GM21515 (cell line): ENCODE results near the gene UBE2C.
A peak's percentile ranks its signal among the peaks of the same experiment; 100 is the strongest.
"Not testable (repeated sequence)": the region's sequence is repeated elsewhere in the genome, so short reads cannot be mapped to it uniquely, and the experiment has no call there.

Experiments
- ATAC-seq: cut with Tn5 transposase; IDR thresholded peaks from one replicate; pipeline ENCODE4 v1.9.1; 2021; ENCODE audit not compliant: unreplicated experiment

Gene UBE2C

GRCh38 chr20:45812157-45813005 is at the start of gene UBE2C:
Gene UBE2C, plus strand, starts transcription at chr20:45812644. Its CDS starts 52 bp downstream, at chr20:45812696.
- ATAC-seq: peak; percentile 94

DNA sequence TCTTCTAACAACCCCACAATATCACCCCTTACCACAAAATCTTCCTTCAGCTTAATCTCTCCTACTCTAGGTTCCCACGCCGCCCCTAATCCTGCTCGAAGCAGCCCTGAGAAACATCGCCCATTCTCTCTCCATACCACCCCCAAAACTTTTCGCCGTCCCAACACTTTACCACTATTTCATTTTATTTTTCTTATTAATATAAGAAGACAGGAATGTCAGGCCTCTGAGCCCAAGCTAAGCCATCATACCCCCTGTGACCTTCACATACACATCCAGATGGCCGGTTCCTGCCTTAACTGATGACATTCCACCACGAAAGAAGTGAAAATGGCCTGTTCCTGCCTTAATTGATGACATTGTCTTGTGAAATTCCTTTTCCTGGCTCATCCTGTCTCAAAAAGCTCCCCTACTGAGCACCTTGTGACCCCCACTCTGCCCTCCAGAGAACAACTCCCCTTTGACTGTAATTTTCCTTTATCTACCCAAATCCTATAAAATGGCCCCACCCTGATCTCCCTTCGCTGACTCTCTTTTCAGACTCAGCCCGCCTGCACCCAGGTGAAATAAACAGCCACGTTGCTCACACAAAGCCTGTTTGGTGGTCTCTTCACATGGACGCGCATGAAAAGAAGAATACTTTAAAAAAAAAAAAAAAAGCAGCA is 47.7 kb upstream of the UBE2C start:
- ATAC-seq: not testable (repeated sequence)

GRCh38 chr20:45765307-45765875 is 47.1 kb upstream of the UBE2C start:
- ATAC-seq: no peak

GRCh38 chr20:45765980-45766379 is 46.5 kb upstream of the UBE2C start:
- no peak for ATAC-seq

GRCh38 chr20:45768479-45768878 is 44.0 kb upstream of the UBE2C start:
- no peak for ATAC-seq

DNA sequence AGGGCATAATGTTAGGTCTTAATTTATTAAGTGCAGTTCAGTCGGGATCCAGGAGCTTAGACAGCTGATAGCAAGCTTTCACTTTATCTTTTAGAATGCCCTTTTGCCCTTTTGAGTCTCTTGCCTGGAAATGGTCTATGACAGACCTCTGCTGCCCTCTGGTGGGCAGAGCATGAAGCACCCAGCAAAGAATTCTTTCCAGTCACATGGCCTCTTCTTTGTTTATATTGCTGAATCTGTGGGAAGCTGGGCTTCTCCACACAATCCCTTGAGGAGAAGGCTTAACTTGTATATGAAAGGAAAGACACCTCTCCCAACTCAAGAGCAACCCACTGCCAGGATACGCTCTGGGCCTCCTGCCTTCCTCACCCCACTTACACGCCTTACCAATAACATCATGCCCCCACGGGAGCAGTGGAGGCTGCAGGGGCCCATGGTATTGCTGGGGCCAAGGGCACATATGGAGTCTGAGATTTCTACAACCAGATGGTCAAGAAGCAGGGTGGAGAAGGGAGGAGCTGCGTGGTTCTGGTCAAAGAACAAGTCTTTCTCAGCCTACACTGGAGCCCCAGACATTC is 41.2 kb upstream of the UBE2C start:
- no peak for ATAC-seq

DNA sequence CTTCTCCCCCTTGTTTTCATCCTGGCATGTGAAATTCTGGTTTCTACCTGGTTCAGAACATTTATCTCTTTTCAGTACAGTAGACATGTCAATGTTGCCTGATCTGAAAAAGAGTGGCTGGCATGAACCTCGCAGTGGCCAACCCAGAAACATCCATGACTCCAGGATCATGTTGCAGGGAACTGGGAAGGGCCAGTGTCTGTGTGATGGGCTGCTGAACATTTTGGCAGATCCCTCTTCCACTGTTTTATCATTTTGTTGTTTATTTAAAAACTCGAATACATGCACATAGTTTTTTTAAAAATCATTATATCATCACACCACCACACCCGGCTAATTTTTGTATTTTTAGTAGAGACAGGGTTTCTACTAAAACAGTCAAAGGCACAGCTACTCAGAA is 39.8 kb upstream of the UBE2C start:
- ATAC-seq: no peak

DNA sequence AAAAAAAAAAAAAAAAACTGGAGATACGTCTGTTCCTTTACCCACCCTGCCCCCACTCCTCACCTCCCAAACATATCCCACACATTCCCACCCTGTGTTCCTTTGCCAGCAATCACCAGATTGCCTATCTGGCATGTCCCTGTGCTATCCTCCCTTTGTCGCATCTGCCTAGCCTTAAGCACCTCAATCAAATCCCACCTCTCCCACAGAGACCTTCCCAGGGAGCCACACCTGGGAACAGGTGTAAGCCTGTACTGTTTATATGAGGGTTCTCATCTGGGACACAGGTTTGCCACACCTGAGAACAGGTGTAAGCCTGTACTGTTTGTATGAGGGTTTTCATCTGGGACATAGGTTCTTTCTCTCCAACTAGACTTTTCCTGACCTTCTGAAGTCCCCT is 37.5 kb upstream of the UBE2C start:
- ATAC-seq: no peak

- ATAC-seq: no peak
Observed at GRCh38 chr20:45775411-45775810, 37.0 kb upstream of the UBE2C start.

- ATAC-seq: no peak
Observed at GRCh38 chr20:45776931-45777330, 35.5 kb upstream of the UBE2C start.

- ATAC-seq: no peak
Observed at GRCh38 chr20:45779011-45779915, 33.2 kb upstream of the UBE2C start.

- ATAC-seq: no peak
Observed at GRCh38 chr20:45780159-45780558, 32.3 kb upstream of the UBE2C start.

GRCh38 chr20:45781391-45781931 is 31.0 kb upstream of the UBE2C start:
- ATAC-seq: no peak

GRCh38 chr20:45782890-45783289 is 29.6 kb upstream of the UBE2C start:
- ATAC-seq: no peak

DNA sequence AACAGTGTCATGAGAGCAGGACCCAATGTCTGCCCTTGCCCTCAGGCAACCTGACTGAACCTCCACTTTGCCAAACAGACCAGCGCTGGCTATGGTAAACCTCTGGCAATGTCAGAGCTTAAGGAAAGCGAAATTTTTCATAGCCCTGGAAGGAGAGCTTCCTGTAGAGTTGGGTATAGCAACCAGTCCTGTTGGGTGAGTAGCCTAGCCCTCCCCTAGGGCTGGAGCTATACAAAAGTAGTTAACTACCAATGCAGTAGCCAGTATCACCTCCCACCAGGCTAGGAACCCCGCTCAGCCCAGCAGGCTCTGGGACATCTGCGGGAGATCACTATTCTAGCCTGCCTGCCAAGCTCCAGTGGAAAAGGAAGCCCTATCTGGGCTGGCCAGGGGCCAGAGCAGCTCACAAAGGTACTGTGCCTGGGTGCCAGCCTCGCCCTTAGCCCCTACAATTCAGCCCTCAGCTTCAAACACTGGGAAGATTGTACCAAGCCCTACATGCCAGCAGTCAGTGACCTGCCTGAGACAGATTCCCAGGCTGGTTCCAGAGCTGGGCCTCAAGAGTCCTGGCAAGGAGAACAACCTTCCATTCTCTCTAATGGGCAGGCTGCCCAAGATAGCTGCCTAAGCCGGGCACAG is 28.7 kb upstream of the UBE2C start:
- no peak for ATAC-seq

DNA sequence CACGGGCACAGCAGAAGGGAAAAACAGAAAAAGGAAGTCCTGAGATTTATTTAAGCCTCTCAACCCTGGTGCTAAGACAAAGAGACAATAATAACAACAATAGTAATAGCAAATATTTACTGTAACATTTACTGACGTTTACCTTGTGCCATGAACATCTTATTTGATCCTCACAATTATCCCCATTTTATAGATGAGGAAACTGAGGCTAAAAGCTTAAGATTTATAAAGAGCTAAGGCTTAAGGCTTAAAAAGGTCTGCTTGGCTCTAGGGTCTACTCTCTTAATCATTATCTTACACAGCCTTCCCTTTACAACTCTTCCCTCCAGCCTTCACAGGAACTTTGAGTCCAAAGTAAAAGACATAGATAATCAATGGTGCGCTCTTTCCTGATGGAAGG is 24.1 kb upstream of the UBE2C start:
- no peak for ATAC-seq

- no peak for ATAC-seq
Observed at GRCh38 chr20:45792317-45793118, 19.9 kb upstream of the UBE2C start.

DNA sequence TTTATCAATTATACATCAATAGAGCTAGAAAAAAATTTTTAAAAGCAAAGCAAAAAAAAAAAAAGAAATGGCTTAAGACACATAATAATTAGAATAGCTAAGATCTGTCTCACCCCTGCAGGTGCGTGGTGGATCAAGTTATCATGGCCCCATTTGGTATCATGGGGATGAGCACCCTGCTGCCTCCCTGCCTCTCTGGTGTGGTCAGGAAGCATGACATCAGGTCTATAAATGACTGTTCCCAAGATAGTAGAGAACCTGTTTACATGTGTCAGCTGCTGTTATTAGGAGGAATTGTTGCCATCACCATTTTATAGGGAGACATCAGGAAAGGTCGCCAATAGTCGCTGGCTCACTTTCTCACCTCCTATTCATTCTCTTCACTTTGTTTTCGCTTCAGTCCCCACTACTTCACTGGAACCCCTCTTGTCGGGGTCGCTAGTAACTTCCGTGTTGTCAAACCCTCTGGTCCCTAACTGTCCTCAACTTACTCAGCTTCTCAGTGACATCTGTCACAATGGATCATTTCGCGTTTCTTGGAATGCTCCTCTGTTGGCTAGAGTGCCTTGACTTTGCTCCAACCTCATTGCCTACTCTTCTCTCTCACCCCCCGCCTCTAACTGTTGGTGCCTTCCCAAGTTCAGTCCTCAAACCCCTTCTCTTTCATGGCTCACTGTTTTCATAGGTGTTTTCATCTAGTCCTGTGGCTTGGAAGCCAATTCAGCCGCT is 15.9 kb upstream of the UBE2C start:
- no peak for ATAC-seq
